Gastroesophageal sphincter (tissue), 3 donors: Measurements from ENCODE around the gene SEC24B.

Experiments
- EP300 ChIP-seq: sonication (generic); formaldehyde crosslinking; IDR thresholded peaks from one replicate; pipeline ENCODE4 v1.6.1; 2017; ENCODE audit warnings: antibody characterized with exemption, mild to moderate bottlenecking
- POLR2A ChIP-seq, 2 donors: fragments of 450-650 bp; IDR thresholded peaks; one replicate each; pipeline ENCODE4 v1.6.1; 2017; ENCODE audit warnings: antibody characterized with exemption in 2 of 2, mild to moderate bottlenecking in 2 of 2, moderate library complexity in 1 of 2
- POLR2AphosphoS5 ChIP-seq: sonication (generic); formaldehyde crosslinking; IDR thresholded peaks from one replicate; pipeline ENCODE4 v1.6.1; 2017; ENCODE audit warnings: antibody characterized with exemption
- TF ChIP-seq, protein P1 (sequence below), 4 experiments: fragments of 200-600 bp in 2 of 4; fragments of 450-650 bp in 2 of 4; sonication (generic) in 1 of 4; IDR thresholded peaks; one replicate each; pipeline ENCODE4 v1.5.1; 2017 to 2019; ENCODE audit warnings: antibody characterized with exemption in 4 of 4, mild to moderate bottlenecking in 2 of 4, moderate library complexity in 2 of 4

DNA sequence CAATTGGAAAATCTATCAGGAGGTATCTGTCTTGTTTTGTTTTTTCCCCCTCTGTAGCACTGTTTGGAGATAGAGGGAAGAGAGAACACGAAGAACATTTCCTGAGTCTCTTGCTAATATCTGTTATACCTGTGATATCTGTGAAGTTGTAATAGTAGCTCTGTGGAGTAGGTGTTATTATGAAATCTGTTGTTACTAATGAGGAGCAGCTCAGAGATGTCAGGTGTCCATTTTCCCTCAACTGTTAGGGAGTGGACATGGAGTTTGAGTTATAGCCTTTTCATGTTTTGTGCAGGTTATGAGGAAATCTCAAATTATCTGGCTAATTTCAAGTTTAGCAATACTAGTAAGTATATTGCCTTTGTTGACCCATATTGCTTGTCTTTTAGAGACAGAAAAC is 52.4 kb downstream of the SEC24B start:
- TF ChIP-seq POLR2A (IDR thresholded peaks at IDR 0.05) (no peak), POLR2AphosphoS5 (no peak), EP300 (no peak)
- TF ChIP-seq, protein P1, sequence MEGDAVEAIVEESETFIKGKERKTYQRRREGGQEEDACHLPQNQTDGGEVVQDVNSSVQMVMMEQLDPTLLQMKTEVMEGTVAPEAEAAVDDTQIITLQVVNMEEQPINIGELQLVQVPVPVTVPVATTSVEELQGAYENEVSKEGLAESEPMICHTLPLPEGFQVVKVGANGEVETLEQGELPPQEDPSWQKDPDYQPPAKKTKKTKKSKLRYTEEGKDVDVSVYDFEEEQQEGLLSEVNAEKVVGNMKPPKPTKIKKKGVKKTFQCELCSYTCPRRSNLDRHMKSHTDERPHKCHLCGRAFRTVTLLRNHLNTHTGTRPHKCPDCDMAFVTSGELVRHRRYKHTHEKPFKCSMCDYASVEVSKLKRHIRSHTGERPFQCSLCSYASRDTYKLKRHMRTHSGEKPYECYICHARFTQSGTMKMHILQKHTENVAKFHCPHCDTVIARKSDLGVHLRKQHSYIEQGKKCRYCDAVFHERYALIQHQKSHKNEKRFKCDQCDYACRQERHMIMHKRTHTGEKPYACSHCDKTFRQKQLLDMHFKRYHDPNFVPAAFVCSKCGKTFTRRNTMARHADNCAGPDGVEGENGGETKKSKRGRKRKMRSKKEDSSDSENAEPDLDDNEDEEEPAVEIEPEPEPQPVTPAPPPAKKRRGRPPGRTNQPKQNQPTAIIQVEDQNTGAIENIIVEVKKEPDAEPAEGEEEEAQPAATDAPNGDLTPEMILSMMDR (IDR thresholded peaks at IDR 0.05), result no peak
